WERI-Rb-1 (cell line): ENCODE results near the gene DNLZ.

ENCODE experiments used
- DNase-seq: peaks from one replicate; pipeline ENCODE4 v3.0.0-alpha.2; 2020
- H3K27ac ChIP-seq: fragments of 250-450 bp; sonication (Bioruptor Pico); 2 replicates; pipeline ENCODE4 v1.5.1; 2020; ENCODE audit warnings: mild to moderate bottlenecking, moderate library complexity
- H3K27me3 ChIP-seq: fragments of 250-450 bp; sonication (Bioruptor Pico); 2 replicates; pipeline ENCODE4 v1.5.1; 2021; ENCODE audit warnings: mild to moderate bottlenecking, low read depth, moderate library complexity; ENCODE audit not compliant: insufficient read depth, severe bottlenecking
- H3K36me3 ChIP-seq: fragments of 250-450 bp; sonication (Bioruptor Pico); 2 replicates; pipeline ENCODE4 v1.5.1; 2020; ENCODE audit warnings: mild to moderate bottlenecking, moderate library complexity
- H3K4me3 ChIP-seq: 2 replicates; pipeline ENCODE4 v1.5.1; 2011; ENCODE audit warnings: low read depth, mild to moderate bottlenecking, control low read depth, low read length
- H3K9me3 ChIP-seq: fragments of 250-450 bp; sonication (Bioruptor Pico); 2 replicates; pipeline ENCODE4 v1.5.1; 2021; ENCODE audit warnings: mild to moderate bottlenecking, moderate library complexity; ENCODE audit not compliant: severe bottlenecking
- CTCF ChIP-seq: IDR thresholded peaks from 2 replicates; pipeline ENCODE4 v1.5.1; 2011; ENCODE audit warnings: low read depth, mild to moderate bottlenecking, control low read depth, inconsistent platforms, low read length

The DNLZ gene

GRCh38 chr9:136344544-136345280 lies 18.8 kb downstream of the DNLZ start:
- DNase-seq, result no peak
- no peaks in the 10 kb centered on the region for H3K27me3 ChIP-seq
- H3K9me3 ChIP-seq, result no peaks in the 10 kb centered on the region
- TF ChIP-seq CTCF, result no peak
- H3K4me3 ChIP-seq, result no peak overlapping the region
- peaks cover 52% of the 10 kb centered on the region for H3K36me3 ChIP-seq
- H3K27ac ChIP-seq, result no peak overlapping the region; the same call in 1 of the 2 replicates

GRCh38 chr9:136343884-136344269 lies 19.7 kb downstream of the DNLZ start:
- H3K9me3 ChIP-seq, result no peaks in the 10 kb centered on the region
- H3K36me3 ChIP-seq, result peaks cover 54% of the 10 kb centered on the region
- H3K27me3 ChIP-seq, result no peaks in the 10 kb centered on the region
- H3K27ac ChIP-seq, result peak overlapping the region; percentile 89
- no peak overlapping the region for H3K4me3 ChIP-seq
- no peak for DNase-seq
- no peak for TF ChIP-seq CTCF

- Histone ChIP-seq H3K27ac (peak overlapping the region; percentile 89), H3K36me3 (peaks cover 58% of the 10 kb centered on the region), H3K9me3 (no peaks in the 10 kb centered on the region), H3K4me3 (no peak overlapping the region), H3K27me3 (no peaks in the 10 kb centered on the region)
- no peak for TF ChIP-seq CTCF
- DNase-seq, result no peak
Measured at GRCh38 chr9:136343121-136343883, 20.2 kb downstream of the DNLZ start.

GRCh38 chr9:136342181-136343120 lies 21.1 kb downstream of the DNLZ start:
- TF ChIP-seq CTCF, result 0 out of 2 replicates have a peak, but pooled peaks have one; percentile 13
- peaks cover 67% of the 10 kb centered on the region for H3K36me3 ChIP-seq
- no peaks in the 10 kb centered on the region for H3K27me3 ChIP-seq

GRCh38 chr9:136341769-136342168 lies 21.8 kb downstream of the DNLZ start:
- no peak for TF ChIP-seq CTCF
- DNase-seq, result no peak
- no peaks in the 10 kb centered on the region for H3K9me3 ChIP-seq
- peaks cover 74% of the 10 kb centered on the region for H3K36me3 ChIP-seq
- H3K4me3 ChIP-seq, result no peak overlapping the region
- peak overlapping the region; percentile 70 for H3K27ac ChIP-seq
- no peaks in the 10 kb centered on the region for H3K27me3 ChIP-seq

More at GRCh38 chr9:136342181-136343120, 21.1 kb downstream of the DNLZ start:
- Histone ChIP-seq H3K27ac (peak overlapping the region; percentile 89), H3K4me3 (no peak overlapping the region), H3K9me3 (no peaks in the 10 kb centered on the region)
- peak; percentile 92 for DNase-seq
